ENCODE measurements around the gene PCED1B. TPM values are rescaled to one million over a fixed set of nuclear protein-coding genes. Genes with fewer than 3 reads are reported as not detected.

Gene PCED1B
- total RNA-seq, 2 experiments from 2014 or later = 117 to 119 TPM

DNA sequence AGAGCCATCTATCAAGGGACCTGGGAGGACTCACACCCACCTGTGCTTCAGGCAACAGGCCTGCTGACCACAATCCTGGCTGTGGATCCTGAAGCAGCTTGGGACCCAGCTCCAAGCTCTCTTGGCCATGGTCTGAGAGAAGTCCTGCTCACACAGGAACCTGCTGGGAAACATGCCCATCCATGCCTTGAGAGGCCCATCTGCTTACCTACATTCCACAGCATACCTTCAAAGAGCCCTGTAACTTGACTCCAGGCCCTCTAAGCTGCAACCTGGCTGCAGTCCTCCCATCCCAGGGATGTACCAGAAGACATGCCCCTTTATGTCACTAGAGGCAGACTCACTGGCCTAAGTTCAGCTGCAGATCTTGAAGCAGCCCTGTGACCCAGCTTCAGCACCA lies 62.0 kb downstream of the PCED1B start:
- Mint-ChIP-seq H3K4me3 (no peak overlapping the region), H3K4me1 (ENCODE audit: low read depth) (peaks cover 22% of the 10 kb centered on the region), H3K27me3 (no peaks in the 10 kb centered on the region), H3K27ac (no peak overlapping the region), H3K36me3 (ENCODE audit: low read depth) (peaks cover 32% of the 10 kb centered on the region), H3K9me3 (peaks cover 10% of the 10 kb centered on the region)
- intact Hi-C loops (cut with micrococcal nuclease) = no loop called here
- POLR2A ChIA-PET = interaction anchor here (0.6 to 1.0 kb wide), 2 partner anchors 63 to 158 kb away, joined by 3 read pairs; partner anchors contain the start of gene PCED1B
- TF ChIP-seq, protein P1, sequence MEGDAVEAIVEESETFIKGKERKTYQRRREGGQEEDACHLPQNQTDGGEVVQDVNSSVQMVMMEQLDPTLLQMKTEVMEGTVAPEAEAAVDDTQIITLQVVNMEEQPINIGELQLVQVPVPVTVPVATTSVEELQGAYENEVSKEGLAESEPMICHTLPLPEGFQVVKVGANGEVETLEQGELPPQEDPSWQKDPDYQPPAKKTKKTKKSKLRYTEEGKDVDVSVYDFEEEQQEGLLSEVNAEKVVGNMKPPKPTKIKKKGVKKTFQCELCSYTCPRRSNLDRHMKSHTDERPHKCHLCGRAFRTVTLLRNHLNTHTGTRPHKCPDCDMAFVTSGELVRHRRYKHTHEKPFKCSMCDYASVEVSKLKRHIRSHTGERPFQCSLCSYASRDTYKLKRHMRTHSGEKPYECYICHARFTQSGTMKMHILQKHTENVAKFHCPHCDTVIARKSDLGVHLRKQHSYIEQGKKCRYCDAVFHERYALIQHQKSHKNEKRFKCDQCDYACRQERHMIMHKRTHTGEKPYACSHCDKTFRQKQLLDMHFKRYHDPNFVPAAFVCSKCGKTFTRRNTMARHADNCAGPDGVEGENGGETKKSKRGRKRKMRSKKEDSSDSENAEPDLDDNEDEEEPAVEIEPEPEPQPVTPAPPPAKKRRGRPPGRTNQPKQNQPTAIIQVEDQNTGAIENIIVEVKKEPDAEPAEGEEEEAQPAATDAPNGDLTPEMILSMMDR (IDR thresholded peaks at IDR 0.05) = no peak
- CTCF ChIA-PET = interaction anchor here (0.7 to 1.3 kb wide), 6 partner anchors 9 to 70 kb away, joined by 3 to 5 read pairs (median 3); no protein-coding TSS in a partner anchor
- DNase-seq (no peak), ATAC-seq (no peak)

- H3K4me3 Mint-ChIP-seq = no peak overlapping the region
These were observed 65.3 kb downstream of the PCED1B start for GRCh38 chr12:47144769-47145168.

GRCh38 chr12:47145188-47145587 lies 65.8 kb downstream of the PCED1B start:
- Mint-ChIP-seq H3K36me3 (ENCODE audit: low read depth) (peaks cover 23% of the 10 kb centered on the region), H3K4me3 (no peak overlapping the region), H3K4me1 (ENCODE audit: low read depth) (peaks cover 25% of the 10 kb centered on the region), H3K27me3 (no peaks in the 10 kb centered on the region), H3K9me3 (peaks cover 2% of the 10 kb centered on the region), H3K27ac (no peak overlapping the region)
- ChIA-PET POLR2A (no interaction called here), CTCF (interaction anchor here (1.0 to 1.7 kb wide), 5 partner anchors 10 to 613 kb away, joined by 3 to 7 read pairs (median 3); partner anchors contain the start of gene RAPGEF3)
- TF ChIP-seq, protein P1 (IDR thresholded peaks at IDR 0.05) = no peak
- ATAC-seq (no peak), DNase-seq (no peak)
- intact Hi-C loops (cut with micrococcal nuclease) = no loop called here

More at GRCh38 chr12:47144769-47145168, 65.3 kb downstream of the PCED1B start:
- intact Hi-C loops (cut with micrococcal nuclease) = no loop called here
- peaks cover 2% of the 10 kb centered on the region for H3K9me3 Mint-ChIP-seq
- CTCF ChIA-PET = interaction anchor here (0.7 to 1.7 kb wide), 5 partner anchors 10 to 73 kb away, joined by 3 to 7 read pairs (median 3); no protein-coding TSS in a partner anchor
- no peaks in the 10 kb centered on the region for H3K27me3 Mint-ChIP-seq
- no peak for ATAC-seq
- no peak for DNase-seq
- POLR2A ChIA-PET = no interaction called here
- TF ChIP-seq, protein P1 (IDR thresholded peaks at IDR 0.05) = no peak
- peaks cover 25% of the 10 kb centered on the region for H3K4me1 Mint-ChIP-seq (ENCODE audit: low read depth)
- H3K27ac Mint-ChIP-seq = no peak overlapping the region
- peaks cover 23% of the 10 kb centered on the region for H3K36me3 Mint-ChIP-seq (ENCODE audit: low read depth)

GRCh38 chr12:47147739-47148138 lies 68.3 kb downstream of the PCED1B start:
- intact Hi-C loops (cut with micrococcal nuclease) = no loop called here
- H3K4me1 Mint-ChIP-seq (ENCODE audit: low read depth) = peaks cover 25% of the 10 kb centered on the region
- H3K27ac Mint-ChIP-seq = no peak overlapping the region
- POLR2A ChIA-PET = interaction anchor here (1.0 kb wide), 1 partner anchor 69 kb away, joined by 3 read pairs; no protein-coding TSS in a partner anchor
- TF ChIP-seq, protein P1 (IDR thresholded peaks at IDR 0.05) = no peak
- H3K9me3 Mint-ChIP-seq = peaks cover 5% of the 10 kb centered on the region
- peaks cover 25% of the 10 kb centered on the region for H3K36me3 Mint-ChIP-seq (ENCODE audit: low read depth)
- no peaks in the 10 kb centered on the region for H3K27me3 Mint-ChIP-seq
- no peak overlapping the region for H3K4me3 Mint-ChIP-seq
- CTCF ChIA-PET = no interaction called here
- DNase-seq (no peak), ATAC-seq (no peak)

DNA sequence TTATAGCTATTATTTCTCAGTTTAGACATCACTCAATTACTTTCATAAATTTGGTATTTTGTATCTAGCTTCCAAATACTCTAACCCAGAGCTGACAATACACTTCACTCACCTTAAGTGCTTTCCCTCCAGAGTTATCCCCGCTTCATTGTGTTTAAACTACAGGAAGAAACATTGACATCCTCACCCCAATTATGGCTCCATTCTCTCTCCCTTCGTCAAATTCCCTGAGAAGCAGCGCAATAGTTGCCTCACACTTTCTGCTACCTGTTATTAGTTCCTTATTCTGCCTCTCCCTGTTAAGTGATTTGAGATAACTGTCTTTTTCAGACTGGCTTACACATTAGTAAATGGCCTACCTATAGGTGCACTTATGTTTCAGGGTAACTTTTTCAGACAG lies 69.7 kb downstream of the PCED1B start:
- H3K4me3 Mint-ChIP-seq = no peak overlapping the region
- no peak overlapping the region for H3K27ac Mint-ChIP-seq
- H3K27me3 Mint-ChIP-seq = no peaks in the 10 kb centered on the region
- CTCF ChIA-PET = interaction anchor here (1.4 kb wide), 1 partner anchor 70 kb away, joined by 4 read pairs; the partner anchor contains the start of gene PCED1B
- peaks cover 22% of the 10 kb centered on the region for H3K4me1 Mint-ChIP-seq (ENCODE audit: low read depth)
- intact Hi-C loops (cut with micrococcal nuclease) = no loop called here
- peaks cover 19% of the 10 kb centered on the region for H3K36me3 Mint-ChIP-seq (ENCODE audit: low read depth)
- ATAC-seq (no peak), DNase-seq (no peak)
- TF ChIP-seq, protein P1 (IDR thresholded peaks at IDR 0.05) = no peak
- POLR2A ChIA-PET = no interaction called here
- H3K9me3 Mint-ChIP-seq = peaks cover 5% of the 10 kb centered on the region
